NCI-H2227 treated with DMSO at 0.1 percent for 48 hours (cell line): ENCODE data around the gene ZNF665.
"Not testable (repeated sequence)": the region's sequence is repeated elsewhere in the genome, so short reads cannot be mapped to it uniquely, and the experiment has no call there.

ENCODE experiments used
- DNase-seq: peaks from one replicate; lab custom pipeline; 2025; lab: John Stamatoyannopoulos, UW

Gene ZNF665

GRCh38 chr19:53192771-53193534 is at the start of gene ZNF665:
TSS of gene ZNF665 (minus strand) at chr19:53193358. CDS start at chr19:53182898, 10,460 bp downstream.
- peak; percentile 93 for DNase-seq

GRCh38 chr19:53237114-53237777 is 44.1 kb upstream of the ZNF665 start:
- no peak for DNase-seq

GRCh38 chr19:53224606-53225005 is 31.4 kb upstream of the ZNF665 start:
- DNase-seq = no peak

- DNase-seq = not testable (repeated sequence)
These were observed 29.6 kb upstream of the ZNF665 start for GRCh38 chr19:53222716-53223115.

- DNase-seq = no peak
These were observed 19.7 kb upstream of the ZNF665 start for GRCh38 chr19:53212703-53213320.

- DNase-seq = not testable (repeated sequence)
These were observed 18.4 kb upstream of the ZNF665 start for GRCh38 chr19:53211554-53211953.

GRCh38 chr19:53196777-53197396 is 3.7 kb upstream of the ZNF665 start:
- peak; percentile 99 for DNase-seq

- peak; percentile 97 for DNase-seq
These were observed 2.2 kb upstream of the ZNF665 start for GRCh38 chr19:53195265-53195903.

- DNase-seq = no peak
These were observed 521 bp upstream of the ZNF665 start for GRCh38 chr19:53193535-53194222.

- no peak for DNase-seq
These were observed 2.9 kb downstream of the ZNF665 start for GRCh38 chr19:53190253-53190652.

GRCh38 chr19:53189691-53190198 is 3.4 kb downstream of the ZNF665 start:
- not testable (repeated sequence) for DNase-seq

- DNase-seq = not testable (repeated sequence)
These were observed 7.8 kb downstream of the ZNF665 start for GRCh38 chr19:53185155-53185882.

- no peak for DNase-seq
These were observed 9.9 kb downstream of the ZNF665 start for GRCh38 chr19:53183146-53183764.

GRCh38 chr19:53182202-53182601 is 11.0 kb downstream of the ZNF665 start:
- DNase-seq = no peak

GRCh38 chr19:53177986-53178385 is 15.2 kb downstream of the ZNF665 start:
- no peak for DNase-seq

GRCh38 chr19:53172889-53173288 is 20.3 kb downstream of the ZNF665 start:
- DNase-seq = peak; percentile 27

- no peak for DNase-seq
These were observed 27.5 kb downstream of the ZNF665 start for GRCh38 chr19:53165691-53166091.

GRCh38 chr19:53161123-53161522 is 32.0 kb downstream of the ZNF665 start:
- no peak for DNase-seq

- DNase-seq = no peak
These were observed 32.8 kb downstream of the ZNF665 start for GRCh38 chr19:53160350-53160749.

GRCh38 chr19:53158119-53158656 is 35.0 kb downstream of the ZNF665 start:
- DNase-seq = peak; percentile 46
